SK-MEL-5 (cell line): ENCODE data around the gene TTC38. TPM values are rescaled to one million over a fixed set of nuclear protein-coding genes. Genes with fewer than 3 reads are reported as not detected.
A peak's percentile ranks its signal among the peaks of the same experiment; 100 is the strongest.

Experiments
- DNase-seq: peaks from one replicate; pipeline ENCODE4 v3.0.0-alpha.2; 2016; ENCODE audit warnings: low read depth, low spot score
- in situ Hi-C: cut with HindIII; loops from 2 replicates; pipeline ENCODE4 v1.10.0; 2016; ENCODE audit warnings: low sequenced_read_pairs, high pct_unique_total_duplicates, low pct_unique_long_range_greater_than_20kb
- total RNA-seq: library from RNA; depleted of rRNA; stranded (reverse); fragments of >200 nt; shearing (Covaris generic); gene quantifications from 2 replicates; pipeline ENCODE4 v1.2.3, GENCODE V29; 2014; rRNA removed

Gene TTC38
- total RNA-seq, 1 experiment from 2014 or later: 27.9 TPM

DNA sequence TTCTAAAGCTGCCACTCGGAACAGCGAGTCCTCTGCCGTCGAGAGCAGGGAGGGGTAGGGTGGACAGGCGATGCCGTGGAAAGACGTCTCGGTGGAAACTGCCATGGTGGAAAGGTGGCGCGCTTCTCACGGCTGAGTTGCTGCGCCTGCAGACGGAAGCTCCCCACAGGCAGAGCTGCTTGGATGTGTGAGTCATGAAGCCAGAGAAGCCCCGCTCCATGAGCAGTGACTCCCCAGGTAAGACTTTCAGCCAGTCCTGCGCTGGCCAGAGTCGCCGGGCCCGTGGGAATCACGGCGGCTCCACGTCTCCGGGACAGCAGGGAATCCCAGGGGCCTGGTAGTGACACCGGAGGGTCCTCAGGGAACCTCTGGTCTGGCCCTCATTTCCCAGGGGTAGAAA, 63.7 kb downstream of the TTC38 start:
- in situ Hi-C loops: loop anchor here (10.0 kb wide), 1 partner anchor 187 kb away; no protein-coding TSS in a partner anchor
- DNase-seq: no peak

DNA sequence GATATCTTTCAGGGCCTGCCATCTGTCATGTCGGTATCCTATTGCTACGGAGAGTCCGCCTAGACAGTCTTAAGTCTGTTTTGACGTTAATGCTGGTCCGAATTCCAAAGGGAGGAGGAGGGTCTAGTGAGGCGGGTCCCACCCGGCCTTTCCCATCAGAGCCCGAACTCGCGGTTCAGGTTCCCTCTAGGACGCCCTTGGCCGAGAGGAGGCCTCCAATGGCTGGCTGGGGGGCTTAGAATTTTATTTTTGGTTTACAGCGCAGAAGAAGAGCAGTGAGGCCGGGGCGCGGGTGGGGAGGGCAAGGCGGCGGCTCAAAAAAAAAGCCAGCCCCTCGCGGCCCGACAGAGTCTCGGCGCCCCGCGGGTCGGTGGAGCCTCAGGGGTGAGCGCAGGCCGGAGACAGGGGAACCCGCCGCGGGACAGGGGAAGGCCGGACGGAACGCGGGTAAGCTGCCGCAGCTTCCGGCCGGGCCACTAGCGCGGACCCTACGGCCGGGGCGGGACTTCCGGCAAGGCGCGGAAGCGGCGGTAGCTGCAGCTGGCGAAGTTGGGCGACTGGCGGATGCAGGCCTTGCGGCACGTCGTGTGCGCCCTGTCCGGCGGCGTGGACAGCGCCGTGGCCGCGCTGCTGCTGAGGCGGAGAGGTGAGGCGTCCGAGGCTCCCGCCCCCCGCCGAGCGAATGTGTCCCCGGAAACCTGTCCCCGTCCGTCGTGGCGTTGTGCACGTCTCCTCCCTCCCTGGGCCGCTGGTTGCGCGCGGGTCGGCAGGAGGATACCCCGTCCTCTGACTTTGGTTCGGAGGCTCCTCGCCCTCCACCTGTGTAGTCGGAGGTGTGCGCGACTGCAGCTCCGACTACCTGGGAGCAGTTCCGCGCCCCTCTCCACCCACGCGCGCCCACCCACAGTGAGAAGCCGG, 67.7 kb downstream of the TTC38 start, which contains the start of gene TRMU:
TRMU (plus strand) TSS at position 514 of the 918 bp plus-strand sequence; CDS start at position 565, 51 bp downstream.
- in situ Hi-C loops: loop anchor here (10.0 kb wide), 1 partner anchor 191 kb away; no protein-coding TSS in a partner anchor
- peak; percentile 84 for DNase-seq

DNA sequence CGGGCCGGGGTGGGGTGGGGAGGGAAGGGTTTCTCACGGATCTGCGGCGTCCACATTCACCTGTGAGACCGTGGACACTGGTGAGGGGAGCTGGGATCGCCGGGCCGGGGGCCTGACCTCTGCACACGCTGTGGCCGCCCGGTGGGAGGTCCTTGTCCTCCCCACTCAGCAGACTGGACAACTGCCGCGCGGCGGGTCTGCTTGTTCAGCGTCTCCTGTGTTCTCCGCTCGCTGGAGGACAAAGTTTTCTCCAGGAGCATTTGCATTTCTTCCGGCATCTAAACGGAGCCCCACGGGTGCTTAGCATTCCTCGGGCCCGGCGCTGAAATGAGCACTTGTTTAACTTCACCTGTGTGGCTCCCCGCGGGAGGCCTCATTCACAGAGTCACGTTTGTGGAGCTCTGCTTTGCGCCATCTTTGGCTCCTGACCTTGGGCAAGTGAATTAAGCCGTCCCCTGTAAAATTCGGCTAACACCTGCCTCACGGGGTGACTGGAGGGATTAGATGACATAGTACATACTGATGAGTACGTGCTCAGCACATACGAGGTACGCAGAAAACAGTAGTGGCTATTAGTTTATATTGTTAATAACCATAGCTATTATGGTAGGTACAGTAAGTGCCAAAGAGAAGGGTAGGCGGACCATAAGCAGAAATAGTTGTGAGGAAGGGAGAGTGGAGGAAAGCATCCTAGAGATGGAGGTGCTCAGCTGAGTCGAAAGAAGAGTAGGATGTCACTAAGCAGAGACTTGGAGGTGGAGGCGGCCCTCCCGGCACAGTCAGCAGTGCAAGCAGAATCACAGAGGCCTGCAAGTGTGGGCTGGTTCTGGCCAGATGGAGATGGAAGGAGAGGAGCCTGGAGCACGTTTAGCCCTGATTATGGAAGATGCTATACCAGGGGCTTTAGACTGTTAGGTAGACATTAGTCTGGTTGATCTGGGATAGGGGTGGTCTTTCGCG, 68.6 kb downstream of the TTC38 start:
- in situ Hi-C loops: loop anchor here (10.0 kb wide), 1 partner anchor 192 kb away; no protein-coding TSS in a partner anchor
- no peak for DNase-seq

DNA sequence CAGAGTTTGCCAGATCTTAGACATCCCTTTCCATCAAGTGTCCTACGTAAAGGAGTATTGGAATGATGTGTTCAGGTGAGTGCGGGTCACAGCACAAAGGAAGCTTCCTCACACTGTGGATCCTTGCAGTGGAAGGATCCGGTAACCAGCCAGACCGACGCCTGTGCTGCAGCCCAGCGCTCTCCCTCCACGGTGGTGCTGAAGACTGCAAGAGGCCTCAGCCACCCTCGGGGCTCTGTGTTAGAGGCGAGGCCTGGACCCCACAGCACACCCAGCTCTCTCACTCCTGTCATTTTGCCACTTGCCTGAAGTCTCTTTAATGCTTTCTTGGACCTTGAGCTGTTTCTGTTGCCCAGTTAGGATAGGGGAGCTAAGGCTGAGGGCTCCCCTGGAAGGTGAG, 70.1 kb downstream of the TTC38 start:
- in situ Hi-C loops: loop anchor here (10.0 kb wide), 1 partner anchor 193 kb away; no protein-coding TSS in a partner anchor
- DNase-seq: no peak

DNA sequence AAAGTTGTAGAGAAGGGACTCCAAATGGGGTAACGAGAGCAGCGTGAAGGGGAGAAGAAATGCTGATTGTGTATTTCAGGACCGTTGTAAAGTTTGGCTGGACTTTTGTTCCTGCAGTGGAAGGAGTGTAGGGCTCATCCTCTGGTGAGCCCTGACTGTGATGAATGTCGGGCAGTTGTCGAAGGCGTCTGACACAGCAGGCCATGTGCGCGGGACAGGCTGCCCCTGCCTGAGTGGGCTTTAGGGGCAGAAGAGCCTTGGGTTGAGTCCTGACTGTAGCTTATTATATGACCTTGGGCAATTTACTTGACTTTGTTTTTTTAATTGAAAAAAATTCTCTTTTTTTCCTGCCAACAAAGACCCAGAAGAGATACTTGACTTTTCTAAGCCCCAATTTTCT, 70.8 kb downstream of the TTC38 start:
- in situ Hi-C loops: loop anchor here (10.0 kb wide), 1 partner anchor 194 kb away; no protein-coding TSS in a partner anchor
- DNase-seq: no peak

DNA sequence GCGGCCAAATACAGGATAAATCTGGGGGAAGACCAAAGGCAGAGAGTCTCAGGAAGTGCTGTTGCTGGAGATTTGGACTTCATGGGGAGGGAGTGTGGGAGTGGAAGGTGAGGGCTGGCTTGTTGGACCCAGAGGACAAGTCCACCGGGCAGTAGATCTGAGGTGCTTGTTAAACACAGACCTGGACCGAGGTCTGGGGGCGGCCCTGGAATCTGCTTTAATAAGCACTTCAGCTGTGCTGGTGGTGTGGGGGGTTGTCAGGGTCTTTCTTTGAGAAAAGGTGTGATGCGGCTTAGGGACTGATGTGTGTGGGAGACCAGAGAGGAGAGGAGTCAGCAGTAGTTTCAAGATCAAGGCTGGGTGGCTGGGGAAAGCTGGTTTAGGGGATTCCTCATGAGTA, 72.1 kb downstream of the TTC38 start:
- in situ Hi-C loops: loop anchor here (10.0 kb wide), 1 partner anchor 195 kb away; no protein-coding TSS in a partner anchor
- DNase-seq: no peak

DNA sequence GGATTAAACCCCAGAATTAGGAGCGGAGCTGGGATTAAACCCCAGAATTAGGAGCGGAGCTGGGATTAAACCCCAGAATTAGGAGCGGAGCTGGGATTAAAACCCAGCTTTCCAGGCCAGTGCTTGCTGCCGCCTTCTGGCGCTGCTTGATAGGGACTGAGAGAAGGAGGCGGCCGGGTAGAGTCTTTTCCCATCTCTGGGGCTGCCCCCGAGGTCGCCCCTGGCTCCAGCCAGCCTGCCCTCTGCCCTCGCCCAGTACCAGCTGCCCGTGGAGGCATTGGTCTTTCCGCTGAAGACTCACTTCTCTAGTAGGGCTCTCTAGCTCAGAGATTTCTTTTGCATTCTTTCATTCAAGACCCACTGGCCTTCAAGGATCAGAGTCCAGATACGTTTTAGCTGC, 72.9 kb downstream of the TTC38 start:
- DNase-seq: no peak
- in situ Hi-C loops: no loop called here

Other genes with a start within 250 kb of the TTC38 start
- 10.6 and 12.2 TPM in 2 replicates for gene PPARA, start 117.5 kb upstream of the TTC38 start, total RNA-seq
- gene CDPF1, start 17.7 kb upstream of the TTC38 start, total RNA-seq: 24.4 and 29.2 TPM in 2 replicates
- not detected in 2 replicates for gene PKDREJ, start 4.7 kb upstream of the TTC38 start, total RNA-seq
- 15.6 and 16.5 TPM in 2 replicates for gene GTSE1, start 28.9 kb downstream of the TTC38 start, total RNA-seq
- 58.4 and 61.3 TPM in 2 replicates for gene TRMU, start 67.7 kb downstream of the TTC38 start, total RNA-seq